MM.1S (cell line): ENCODE measurements around the gene SPI1.

ENCODE experiments used
- EZH2phosphoT487 ChIP-seq: fragments of 300-600 bp; sonication (generic); IDR thresholded peaks from 2 replicates; pipeline ENCODE4 v1.6.1; 2018; ENCODE audit warnings: antibody characterized with exemption, low read length
- TF ChIP-seq, protein P1 (sequence below): fragments of 300-600 bp; sonication (generic); IDR thresholded peaks from 2 replicates; pipeline ENCODE4 v1.5.1; 2016; ENCODE audit warnings: antibody characterized with exemption, low read length, mixed read lengths

DNA sequence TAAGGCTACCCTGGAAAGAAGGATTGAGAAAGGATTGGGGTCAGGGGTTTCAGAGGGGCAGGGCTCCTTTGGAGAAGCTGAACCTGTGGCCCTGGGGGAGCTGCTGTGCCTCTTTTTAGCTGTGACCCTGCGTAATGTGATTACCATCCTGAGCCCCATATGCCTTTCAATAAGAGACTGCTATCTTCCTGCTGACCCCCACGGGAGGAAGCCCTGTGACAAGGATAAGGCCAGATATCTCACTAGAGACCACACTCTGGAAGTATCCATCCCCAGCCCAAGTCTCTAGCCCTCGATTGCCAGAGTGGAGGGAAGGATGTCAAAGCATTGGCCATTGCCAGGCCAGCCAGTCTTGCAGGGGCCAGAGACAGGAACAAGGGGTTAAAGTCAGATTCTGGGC, 25.2 kb upstream of the SPI1 start:
- TF ChIP-seq, protein P1, sequence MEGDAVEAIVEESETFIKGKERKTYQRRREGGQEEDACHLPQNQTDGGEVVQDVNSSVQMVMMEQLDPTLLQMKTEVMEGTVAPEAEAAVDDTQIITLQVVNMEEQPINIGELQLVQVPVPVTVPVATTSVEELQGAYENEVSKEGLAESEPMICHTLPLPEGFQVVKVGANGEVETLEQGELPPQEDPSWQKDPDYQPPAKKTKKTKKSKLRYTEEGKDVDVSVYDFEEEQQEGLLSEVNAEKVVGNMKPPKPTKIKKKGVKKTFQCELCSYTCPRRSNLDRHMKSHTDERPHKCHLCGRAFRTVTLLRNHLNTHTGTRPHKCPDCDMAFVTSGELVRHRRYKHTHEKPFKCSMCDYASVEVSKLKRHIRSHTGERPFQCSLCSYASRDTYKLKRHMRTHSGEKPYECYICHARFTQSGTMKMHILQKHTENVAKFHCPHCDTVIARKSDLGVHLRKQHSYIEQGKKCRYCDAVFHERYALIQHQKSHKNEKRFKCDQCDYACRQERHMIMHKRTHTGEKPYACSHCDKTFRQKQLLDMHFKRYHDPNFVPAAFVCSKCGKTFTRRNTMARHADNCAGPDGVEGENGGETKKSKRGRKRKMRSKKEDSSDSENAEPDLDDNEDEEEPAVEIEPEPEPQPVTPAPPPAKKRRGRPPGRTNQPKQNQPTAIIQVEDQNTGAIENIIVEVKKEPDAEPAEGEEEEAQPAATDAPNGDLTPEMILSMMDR: no peak
- TF ChIP-seq EZH2phosphoT487: no peak
